Activated effector memory CD4-positive, alpha-beta T cell treated with Interleukin-2 at 50 U/mL for 16 hours (primary cell): ENCODE results near the gene FRA10AC1.
"Not testable (repeated sequence)": the region's sequence is repeated elsewhere in the genome, so short reads cannot be mapped to it uniquely, and the experiment has no call there.

Experiments
- DNase-seq: peaks from one replicate; pipeline ENCODE4 v3.0.0-alpha.2; 2020

Gene FRA10AC1

GRCh38 chr10:93701866-93702209, 554 bp downstream of the FRA10AC1 start:
- no peak for DNase-seq

GRCh38 chr10:93697207-93697606, 5.2 kb downstream of the FRA10AC1 start:
- DNase-seq, result no peak

GRCh38 chr10:93696582-93696981, 5.8 kb downstream of the FRA10AC1 start:
- DNase-seq, result not testable (repeated sequence)

- DNase-seq, result no peak
These were observed 6.7 kb downstream of the FRA10AC1 start for GRCh38 chr10:93695740-93696139.

GRCh38 chr10:93687737-93688136, 14.7 kb downstream of the FRA10AC1 start:
- DNase-seq, result no peak

- no peak for DNase-seq
These were observed 21.9 kb downstream of the FRA10AC1 start for GRCh38 chr10:93680412-93681047.

- DNase-seq, result no peak
These were observed 23.4 kb downstream of the FRA10AC1 start for GRCh38 chr10:93678805-93679587.

GRCh38 chr10:93678386-93678785, 24.0 kb downstream of the FRA10AC1 start:
- no peak for DNase-seq

GRCh38 chr10:93673791-93674190, 28.6 kb downstream of the FRA10AC1 start:
- no peak for DNase-seq

GRCh38 chr10:93672890-93673289, 29.5 kb downstream of the FRA10AC1 start:
- no peak for DNase-seq

GRCh38 chr10:93672022-93672678, 30.2 kb downstream of the FRA10AC1 start:
- DNase-seq, result no peak

GRCh38 chr10:93671042-93671441, 31.4 kb downstream of the FRA10AC1 start:
- DNase-seq, result no peak

GRCh38 chr10:93670372-93670771, 32.0 kb downstream of the FRA10AC1 start:
- no peak for DNase-seq

GRCh38 chr10:93667795-93668194, 34.6 kb downstream of the FRA10AC1 start:
- DNase-seq, result no peak

- DNase-seq, result no peak
These were observed 36.4 kb downstream of the FRA10AC1 start for GRCh38 chr10:93666030-93666429.

- DNase-seq, result no peak
These were observed 44.6 kb downstream of the FRA10AC1 start for GRCh38 chr10:93657757-93658156.

- DNase-seq, result no peak
These were observed 46.2 kb downstream of the FRA10AC1 start for GRCh38 chr10:93656155-93656554.

GRCh38 chr10:93654201-93654600, 48.2 kb downstream of the FRA10AC1 start:
- DNase-seq, result no peak

GRCh38 chr10:93652857-93653256, 49.5 kb downstream of the FRA10AC1 start:
- DNase-seq, result no peak

GRCh38 chr10:93639791-93640190, 62.6 kb downstream of the FRA10AC1 start:
- no peak for DNase-seq

- no peak for DNase-seq
These were observed 71.5 kb downstream of the FRA10AC1 start for GRCh38 chr10:93630625-93631557.

- no peak for DNase-seq
These were observed 72.6 kb downstream of the FRA10AC1 start for GRCh38 chr10:93629647-93630305.
